ENCODE measurements around the gene TBL2. TPM values are rescaled to one million over a fixed set of nuclear protein-coding genes. Genes with fewer than 3 reads are reported as not detected.

TBL2 gene
- polyA plus RNA-seq, 6 donors from 2014 or later = 15.6 to 34.0 (median 21.3) TPM

Other genes with a start within 250 kb of the TBL2 start
- gene FZD9, start 144.8 kb downstream of the TBL2 start, polyA plus RNA-seq (ENCODE audit: low read depth in 6 of 6) = under 1 TPM in 4 of 6 donors, not detected in 2; 0.17 to 0.91 (median 0.33) TPM
- 10 to 100 TPM in 5 of 6 donors, 1 to 10 TPM in 1; 8.6 to 31.2 (median 13.5) TPM for gene BAZ1B, start 56.3 kb downstream of the TBL2 start, polyA plus RNA-seq (ENCODE audit: low read depth in 6 of 6)
- 100 to 1,000 TPM in 1 of 6 donors, 10 to 100 TPM in 5; 83.3 to 112 (median 88.9) TPM for gene BCL7B, start 20.9 kb downstream of the TBL2 start, polyA plus RNA-seq (ENCODE audit: low read depth in 6 of 6)
- not detected for gene MLXIPL, start 45.9 kb upstream of the TBL2 start, polyA plus RNA-seq (ENCODE audit: low read depth in 6 of 6)
- gene VPS37D, start 89.3 kb upstream of the TBL2 start, polyA plus RNA-seq (ENCODE audit: low read depth in 6 of 6) = under 1 TPM in 1 of 6 donors, not detected in 5; 0.23 TPM
- gene DNAJC30, start 104.9 kb upstream of the TBL2 start, polyA plus RNA-seq (ENCODE audit: low read depth in 6 of 6) = 10 to 100 TPM in 5 of 6 donors, 1 to 10 TPM in 1; 9.9 to 15.4 (median 12.2) TPM
- gene BUD23, start 105.0 kb upstream of the TBL2 start, polyA plus RNA-seq (ENCODE audit: low read depth in 6 of 6) = 100 to 1,000 TPM; 129 to 249 (median 148) TPM
- gene STX1A, start 141.1 kb upstream of the TBL2 start, polyA plus RNA-seq (ENCODE audit: low read depth in 6 of 6) = 1 to 10 TPM in 2 of 6 donors, under 1 TPM in 4; 0.35 to 2.3 (median 0.84) TPM
- gene ABHD11, start 160.2 kb upstream of the TBL2 start, polyA plus RNA-seq (ENCODE audit: low read depth in 6 of 6) = 10 to 100 TPM in 5 of 6 donors, not detected in 1; 10.8 to 18.9 (median 14.0) TPM
- gene CLDN3, start 191.7 kb upstream of the TBL2 start, polyA plus RNA-seq (ENCODE audit: low read depth in 6 of 6) = not detected

Measured in naive B cell (primary cell).